Stimulated activated CD8-positive, alpha-beta memory T cell treated with anti-CD3 and anti-CD28 coated beads, Interleukin-15, amount 100 ng/mL, for 24 hours (primary cell): ENCODE results near the gene RXRB.

Experiments
- DNase-seq: peaks from one replicate; pipeline ENCODE4 v3.0.0-alpha.2; 2020; ENCODE audit warnings: low read depth

Gene RXRB

DNA sequence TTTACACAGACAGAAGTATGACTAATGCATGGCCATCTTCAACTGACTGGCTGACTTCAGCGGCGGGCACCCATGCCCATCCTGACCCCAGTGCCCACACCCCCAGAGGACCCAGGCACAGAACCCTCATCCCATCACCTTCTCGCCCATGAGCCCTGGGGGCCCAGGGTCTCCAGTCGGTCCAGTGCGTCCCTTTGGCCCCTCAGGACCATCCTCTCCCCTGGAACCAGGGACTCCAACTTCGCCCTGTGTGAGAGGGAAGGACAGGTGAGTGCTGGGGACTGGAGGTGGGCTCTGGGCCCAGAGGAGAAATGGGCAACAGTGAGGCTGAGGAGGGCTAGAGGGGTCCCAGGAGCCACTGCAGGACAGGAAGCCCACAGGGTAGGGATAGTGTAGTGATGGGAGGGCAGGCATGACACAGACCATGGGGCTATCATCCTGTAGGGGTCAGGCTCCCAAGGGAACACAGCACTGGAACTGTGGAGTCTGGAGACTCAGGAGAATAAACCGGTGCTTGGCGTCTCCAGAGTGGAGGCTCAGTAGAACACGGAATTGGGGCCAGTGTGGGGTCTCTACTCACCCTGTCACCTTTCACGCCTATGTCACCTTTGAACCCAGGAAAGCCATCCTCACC, 24.9 kb downstream of the RXRB start:
- no peak for DNase-seq

- DNase-seq = no peak
Measured at GRCh38 chr6:33174784-33175183, 25.7 kb downstream of the RXRB start.

DNA sequence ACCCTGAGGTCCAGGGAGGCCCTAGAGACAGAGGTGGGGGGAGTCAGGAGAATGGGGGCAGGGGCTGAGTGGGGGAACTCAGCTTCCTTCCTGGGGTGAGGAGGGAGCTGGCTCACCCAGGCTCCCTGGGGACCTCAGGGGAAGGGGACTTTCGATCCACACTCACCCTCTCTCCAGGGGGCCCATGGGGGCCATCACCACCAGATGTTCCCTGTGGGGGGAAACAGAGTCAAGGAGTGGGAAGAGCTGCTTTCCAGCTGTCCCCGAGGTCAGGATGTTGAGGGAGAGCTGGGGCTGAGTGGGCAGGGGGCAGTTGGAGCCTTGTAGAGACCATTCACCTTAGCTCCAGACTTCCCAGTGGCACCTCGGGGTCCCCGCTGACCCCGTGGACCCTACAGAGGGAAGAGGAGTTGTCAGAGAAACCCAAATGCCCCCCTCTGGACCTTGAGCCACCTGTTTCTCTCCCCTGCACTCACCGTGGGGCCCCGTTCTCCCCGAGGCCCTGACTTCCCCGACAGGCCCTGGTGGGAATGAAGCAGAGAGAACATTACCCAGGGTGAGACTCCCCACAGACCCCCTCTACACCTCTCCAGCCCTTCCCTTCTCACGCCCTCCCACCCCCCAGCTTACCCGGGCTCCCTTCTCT, 26.8 kb downstream of the RXRB start:
- no peak for DNase-seq

DNA sequence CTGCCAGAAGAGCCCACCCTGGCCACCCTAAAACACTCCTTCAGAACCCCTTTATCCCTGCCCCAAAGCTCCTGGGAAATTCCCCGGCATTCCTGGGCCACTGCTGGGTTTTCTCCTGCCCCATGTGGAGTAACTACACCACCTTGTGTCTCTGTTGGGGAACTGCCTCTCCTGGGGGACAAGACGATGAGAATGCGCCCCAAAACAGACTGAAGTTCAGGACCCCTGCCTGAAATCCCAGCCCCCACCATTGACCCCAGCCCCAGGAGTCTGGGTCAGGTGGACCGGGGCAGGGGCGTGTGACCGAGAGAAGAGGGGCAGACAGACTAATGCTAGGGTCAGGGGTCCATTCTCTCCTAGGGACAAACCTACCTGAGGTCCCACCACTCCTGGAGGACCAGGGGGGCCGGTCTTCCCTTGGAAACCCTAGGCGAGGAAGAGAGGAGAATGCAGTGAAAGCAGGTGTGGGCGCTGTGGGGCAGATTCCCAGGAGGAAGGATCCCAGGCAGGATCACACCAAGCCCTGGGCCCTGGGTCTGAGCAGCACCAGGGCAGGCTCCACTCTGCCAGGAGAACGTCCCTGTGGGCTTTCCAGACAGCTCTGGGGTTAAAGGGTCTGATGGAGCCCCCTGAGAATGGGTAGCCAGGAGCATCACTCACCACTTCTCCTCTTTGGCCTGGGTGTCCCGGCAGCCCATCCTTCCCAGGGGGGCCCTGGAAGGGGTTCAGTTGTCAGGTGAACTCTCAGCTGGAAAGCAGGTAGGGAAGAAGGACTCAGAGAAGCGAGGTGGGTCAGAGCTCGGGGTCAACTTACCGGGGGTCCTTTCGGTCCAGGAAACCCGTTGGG, 27.6 kb downstream of the RXRB start:
- no peak for DNase-seq

- DNase-seq = no peak
Measured at GRCh38 chr6:33171880-33172687, 28.4 kb downstream of the RXRB start.

DNA sequence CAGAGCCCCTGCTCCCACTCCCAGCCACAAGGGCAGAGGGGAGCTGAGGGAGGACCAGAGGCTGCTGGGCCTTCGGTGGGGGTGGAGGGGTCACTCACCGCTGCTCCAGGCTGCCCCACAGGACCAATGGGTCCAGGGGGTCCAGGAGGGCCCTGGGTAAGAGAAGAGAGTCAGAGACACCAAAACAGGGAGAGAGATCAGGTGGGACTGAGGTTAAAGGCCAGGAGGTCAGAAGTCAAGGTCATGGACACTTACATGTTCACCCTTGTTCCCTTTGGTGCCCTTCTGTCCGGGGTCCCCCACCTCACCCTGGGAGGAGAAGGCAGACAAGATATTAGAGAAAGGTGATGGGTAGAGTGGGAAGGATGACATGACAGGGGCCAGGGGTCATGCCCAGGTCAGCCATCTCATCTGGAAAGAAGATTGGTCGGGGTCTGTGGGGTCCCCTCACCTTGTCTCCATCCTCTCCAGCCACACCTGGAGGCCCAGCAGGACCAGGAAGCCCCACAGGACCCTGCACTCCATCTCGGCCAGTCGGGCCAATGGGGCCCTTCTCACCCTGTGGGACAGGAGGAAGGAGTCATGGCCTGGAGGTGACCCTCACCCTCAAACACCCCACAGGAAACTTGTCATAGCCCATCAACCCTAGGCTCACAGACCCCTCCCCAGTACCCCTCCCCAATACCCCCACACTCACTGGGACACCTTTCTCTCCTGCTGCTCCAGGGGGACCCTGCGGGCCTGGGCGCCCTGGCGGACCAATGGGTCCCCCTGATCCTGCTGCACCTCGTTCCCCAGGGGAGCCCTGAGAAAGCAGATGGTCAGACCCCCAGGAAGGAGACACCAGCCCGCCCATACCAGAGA, 29.2 kb downstream of the RXRB start:
- DNase-seq = no peak

- DNase-seq = no peak
Measured at GRCh38 chr6:33170176-33171015, 30.1 kb downstream of the RXRB start.

DNA sequence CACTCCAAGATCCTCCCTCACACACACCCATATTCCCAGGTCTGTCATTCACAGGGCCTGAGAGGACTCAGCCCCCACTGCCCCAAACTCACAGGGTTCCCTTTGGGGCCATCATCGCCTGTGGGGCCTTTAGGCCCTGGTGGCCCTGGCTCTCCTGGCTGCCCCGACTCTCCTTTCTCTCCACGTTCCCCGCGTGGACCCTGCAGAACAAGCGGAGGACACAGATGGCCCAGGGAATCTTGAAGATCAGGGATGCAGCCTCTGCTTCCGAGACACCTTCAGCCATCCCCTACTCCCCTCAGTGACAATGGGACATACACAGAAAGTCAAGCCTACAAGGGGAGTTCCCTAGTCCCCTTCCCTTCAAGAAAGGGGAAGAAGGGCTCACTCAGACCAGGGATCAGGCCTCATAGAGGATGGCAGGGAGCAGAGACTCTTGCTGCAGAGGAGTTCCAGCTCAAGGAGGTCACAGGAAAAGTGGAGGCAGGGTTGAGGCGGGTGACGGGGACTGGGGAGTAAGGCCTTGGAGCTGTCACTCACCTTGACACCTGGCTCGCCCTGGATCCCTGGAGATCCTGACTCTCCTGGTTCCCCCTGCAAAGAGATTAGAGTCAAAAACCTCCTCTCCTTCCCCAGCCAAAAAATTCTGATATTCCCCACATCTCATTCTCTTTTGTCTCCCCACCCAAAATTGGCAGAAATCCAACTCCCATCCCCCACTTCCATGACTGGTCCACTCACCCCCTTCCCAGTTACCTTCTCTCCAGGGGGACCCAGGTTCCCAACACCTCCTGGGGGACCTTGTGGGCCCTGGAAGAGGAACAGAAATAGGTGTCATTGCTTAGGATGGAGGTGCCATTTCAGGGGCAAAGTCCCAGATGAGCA, 30.9 kb downstream of the RXRB start:
- DNase-seq = no peak

GRCh38 chr6:33168639-33169038, 31.8 kb downstream of the RXRB start:
- DNase-seq = no peak

GRCh38 chr6:33168284-33168601, 32.2 kb downstream of the RXRB start:
- no peak for DNase-seq

DNA sequence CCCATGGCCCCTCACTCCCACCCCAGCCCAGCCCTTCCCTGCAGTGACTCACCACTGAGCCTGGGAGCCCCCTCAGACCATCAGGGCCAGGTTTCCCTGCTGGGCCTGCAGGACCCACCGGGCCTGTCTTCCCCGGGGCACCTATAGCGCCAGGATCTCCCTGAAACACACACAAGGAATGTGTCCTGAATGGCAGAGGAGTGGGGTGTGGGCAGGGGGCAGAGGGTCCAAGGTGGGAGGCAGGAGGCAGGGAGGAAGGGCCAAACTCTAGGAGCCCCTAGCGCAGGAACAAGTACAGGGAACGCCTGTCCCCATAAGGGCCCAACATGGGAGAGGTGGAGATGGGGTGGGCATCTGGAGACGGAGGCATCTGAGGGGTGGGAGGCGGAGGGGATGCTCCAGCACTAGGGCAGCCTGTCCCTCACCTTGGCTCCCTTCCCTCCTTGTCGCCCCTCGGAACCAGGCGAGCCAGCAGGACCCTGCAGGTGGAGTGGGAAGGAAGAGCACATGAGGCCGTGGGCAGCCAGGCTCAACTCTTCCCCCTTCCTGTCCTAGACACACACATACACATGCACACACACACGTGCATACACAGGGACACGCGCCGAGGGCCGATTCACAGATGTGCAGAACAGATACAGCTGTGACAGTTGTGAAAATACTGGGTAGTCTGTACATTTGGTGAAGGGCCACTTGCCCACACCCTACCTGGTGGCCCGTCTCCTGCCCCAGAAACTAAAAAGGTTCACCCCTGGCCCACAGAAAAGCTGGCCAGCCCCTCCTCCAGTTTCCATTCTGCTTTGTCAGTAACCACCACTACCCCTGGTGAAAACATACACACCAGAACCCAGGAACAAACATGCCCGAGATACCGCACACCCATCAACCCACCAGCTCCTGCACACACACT, 32.8 kb downstream of the RXRB start:
- DNase-seq = no peak

- DNase-seq = no peak
Measured at GRCh38 chr6:33166811-33167210, 33.7 kb downstream of the RXRB start.

DNA sequence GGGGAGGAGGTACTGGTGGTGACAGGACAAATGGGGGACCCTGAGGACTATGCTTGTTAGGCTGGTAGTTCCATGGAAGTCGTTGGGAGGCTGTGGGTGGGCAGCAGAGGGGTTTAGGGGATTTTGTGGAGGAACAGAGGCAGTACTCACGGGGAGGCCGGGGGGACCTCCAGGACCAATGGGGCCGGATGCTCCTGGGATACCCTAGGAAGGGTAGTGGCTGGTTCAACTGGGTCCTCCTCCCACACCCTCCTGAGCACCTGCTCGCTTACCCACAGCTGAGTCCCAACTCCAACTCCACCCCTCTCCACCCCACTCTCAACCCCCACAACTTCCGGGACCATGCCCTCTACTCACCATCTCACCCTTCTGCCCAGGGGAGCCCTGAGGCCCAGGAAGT, 34.1 kb downstream of the RXRB start:
- DNase-seq = no peak

DNA sequence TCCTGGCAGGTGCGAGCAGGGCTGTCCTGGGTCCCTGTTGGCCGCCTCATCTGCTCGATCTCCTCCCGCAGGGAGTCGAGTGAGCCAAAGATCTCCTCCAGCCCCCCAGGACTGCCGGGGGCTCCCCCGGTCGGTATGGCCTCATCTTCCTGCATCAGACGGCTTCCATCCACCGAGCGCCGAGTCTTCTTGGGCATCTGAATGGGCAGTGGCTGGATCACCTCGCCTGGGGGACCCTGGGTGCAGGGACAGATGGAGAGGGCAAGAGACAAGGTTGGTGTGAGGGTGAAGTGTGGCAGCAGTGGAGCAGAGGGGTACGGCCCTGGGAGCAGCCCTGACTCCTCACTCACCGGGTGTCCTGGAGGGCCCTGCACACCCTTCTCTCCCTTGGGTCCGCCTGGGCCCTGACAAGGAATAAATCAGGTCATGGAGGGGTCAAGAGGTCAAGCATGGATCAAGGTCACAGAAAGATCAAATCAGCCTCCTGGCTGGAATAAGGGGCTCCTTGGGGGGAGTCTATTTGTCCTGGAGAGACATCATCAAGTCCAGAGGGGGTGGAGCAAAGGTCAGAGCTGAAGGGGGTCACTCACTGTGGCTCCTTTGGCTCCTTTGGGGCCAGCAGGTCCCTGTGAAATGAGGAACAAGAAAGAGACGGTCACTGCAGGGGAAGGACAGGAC, 34.7 kb downstream of the RXRB start:
- DNase-seq = no peak

GRCh38 chr6:33164665-33165373, 35.6 kb downstream of the RXRB start:
- DNase-seq = no peak

DNA sequence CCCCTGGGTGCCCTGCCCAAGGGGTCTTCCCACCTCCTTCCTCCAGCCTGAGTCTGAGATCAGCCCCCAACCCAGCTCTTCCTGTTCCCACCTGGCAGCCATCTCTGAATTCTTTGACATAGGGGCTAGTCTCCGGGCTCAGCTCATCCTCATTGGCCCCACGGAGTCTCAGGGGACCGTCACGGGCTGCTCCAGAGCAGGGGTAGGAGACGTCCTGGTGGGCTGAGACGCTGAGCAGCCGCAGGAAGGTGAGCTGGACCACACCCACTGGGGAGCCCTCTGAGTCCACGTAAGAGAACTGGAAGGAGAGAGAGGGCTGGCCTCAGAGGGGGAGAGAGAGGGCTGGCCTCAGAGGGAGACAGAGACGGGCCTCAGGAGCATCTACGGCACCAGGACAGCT, 36.3 kb downstream of the RXRB start:
- no peak for DNase-seq

GRCh38 chr6:33163540-33163939, 36.9 kb downstream of the RXRB start:
- no peak for DNase-seq
